Testis (tissue), 2 donors: ENCODE results near the gene SLC13A5.

Experiments
- CTCF ChIP-seq, 3 experiments: fragments of 450-650 bp in 2 of 3; fragments of 200-600 bp in 1 of 3; sonication (generic) in 1 of 3; IDR thresholded peaks; one replicate each; pipeline ENCODE4 v1.5.1; 2016 to 2019; ENCODE audit warnings: antibody characterized with exemption in 3 of 3, mild to moderate bottlenecking in 2 of 3, moderate library complexity in 1 of 3
- POLR2A ChIP-seq: fragments of 450-650 bp; IDR thresholded peaks from one replicate; pipeline ENCODE4 v1.6.1; 2017; ENCODE audit warnings: antibody characterized with exemption, mild to moderate bottlenecking, moderate library complexity

GRCh38 chr17:6668219-6668618 is 45.0 kb downstream of the SLC13A5 start:
- no peak for TF ChIP-seq CTCF (IDR thresholded peaks at IDR 0.05)
- TF ChIP-seq POLR2A, result no peak
